HepG2 (cell line): Measurements from ENCODE around the gene ECE2. TPM values are rescaled to one million over a fixed set of nuclear protein-coding genes. Genes with fewer than 3 reads are reported as not detected.

ENCODE experiments used
- ATAC-seq: fragments of 200-7000 bp; cut with Tn5 transposase; 3 replicates; pipeline ENCODE4 v1.9.1; 2020; ENCODE audit warnings: mild to moderate bottlenecking, moderate library complexity
- BruUV-seq: library from RNA; stranded (reverse); fragments of 400-500 nt; replicated peaks from 2 replicates; lab custom pipeline; 2021; lab: Mats Ljungman, UMichigan
- CTCF ChIA-PET: fragments of 300-600 bp; formaldehyde crosslinking; extraction: SDS; loops from one replicate; lab custom pipeline; 2021; ENCODE audit warnings: low total read pairs, inconsistent platforms, low intra/inter-chr PET ratio; lab: Yijun Ruan, JAX
- POLR2A ChIA-PET: fragments of 350-600 bp; sonication (Branson Sonifier 250); formaldehyde crosslinking; loops from one replicate; lab custom pipeline; 2020; ENCODE audit warnings: antibody characterized with exemption, inconsistent platforms; lab: Yijun Ruan, JAX
- DNase-seq: peaks from one replicate; pipeline ENCODE4 v3.0.0-alpha.2; 2015; ENCODE audit warnings: low spot score
- FAIRE-seq: peaks from 3 replicates; lab custom pipeline; 2011; peaks lifted over from hg19 to GRCh38; lab: Jason Lieb, UNC
- H2AFZ ChIP-seq: one replicate; pipeline ENCODE4 v1.6.1; 2011; ENCODE audit warnings: low read length, inconsistent platforms
- H3K27ac ChIP-seq: fragments of 300-600 bp; 3 replicates; pipeline ENCODE4 v1.8.0; 2011; ENCODE audit warnings: mixed run types, mild to moderate bottlenecking, mixed read lengths, low read length, inconsistent platforms; ENCODE audit not compliant: insufficient read depth; ENCODE audit errors: extremely low read length
- H3K27me3 ChIP-seq, 2 experiments: fragments of 200-600 bp in 1 of 2; 2 replicates in 1 of 2; 3 replicates in 1 of 2; pipeline versions ENCODE4 v1.6.0 to v1.8.0; 2011; ENCODE audit warnings: low read length in 2 of 2, mild to moderate bottlenecking in 2 of 2, moderate library complexity in 2 of 2, inconsistent platforms in 1 of 2; ENCODE audit not compliant: insufficient read depth in 2 of 2, control insufficient read depth in 1 of 2
- H3K36me3 ChIP-seq, 2 experiments: fragments of 200-600 bp in 1 of 2; replicated peaks in 1 of 2; 2 replicates in 1 of 2; 3 replicates in 1 of 2; pipeline versions ENCODE4 v1.5.1 to v1.8.0; 2011; ENCODE audit warnings: low read length in 2 of 2, inconsistent platforms in 1 of 2; ENCODE audit not compliant: insufficient read depth in 2 of 2, control insufficient read depth in 1 of 2
- H3K4me1 ChIP-seq: 2 replicates; pipeline ENCODE4 v1.5.1; 2012; ENCODE audit warnings: low read length, inconsistent platforms; ENCODE audit not compliant: insufficient read depth
- H3K4me2 ChIP-seq: 2 replicates; pipeline ENCODE4 v1.6.0; 2011; ENCODE audit warnings: low read depth, low read length, inconsistent platforms
- H3K4me3 ChIP-seq, 3 experiments: fragments of 200-600 bp in 1 of 3; sonication (generic), shearing (Covaris generic) in 1 of 3; replicated peaks in 1 of 3; 2 replicates each; pipeline ENCODE4 v1.5.1; 2011 to 2016; ENCODE audit warnings: low read length in 3 of 3, inconsistent platforms in 2 of 3, low read depth in 2 of 3, mild to moderate bottlenecking in 2 of 3, control low read depth in 1 of 3, mixed read lengths in 1 of 3; ENCODE audit not compliant: insufficient read depth in 1 of 3
- H3K79me2 ChIP-seq: one replicate; pipeline ENCODE4 v1.6.1; 2011; ENCODE audit warnings: low read length, inconsistent platforms; ENCODE audit not compliant: insufficient read depth
- H3K9ac ChIP-seq: 2 replicates; pipeline ENCODE4 v1.6.0; 2011; ENCODE audit warnings: mild to moderate bottlenecking, low read depth, low read length, inconsistent platforms; ENCODE audit not compliant: insufficient read depth
- H3K9me3 ChIP-seq: 2 replicates; pipeline ENCODE4 v1.5.1; 2012; ENCODE audit warnings: mild to moderate bottlenecking, low read length
- H4K20me1 ChIP-seq: 2 replicates; pipeline ENCODE4 v1.6.0; 2011; ENCODE audit warnings: inconsistent platforms, mild to moderate bottlenecking, low read length, moderate library complexity; ENCODE audit not compliant: insufficient read depth
- AKAP8 ChIP-seq: sonication (generic); formaldehyde crosslinking; IDR thresholded peaks from 2 replicates; pipeline ENCODE4 v1.5.1; 2020; ENCODE audit warnings: mild to moderate bottlenecking, missing genetic modification reagents
- ELF1 ChIP-seq: sonication (generic); formaldehyde crosslinking; IDR thresholded peaks from 2 replicates; pipeline ENCODE4 v1.4.0; 2020; ENCODE audit warnings: missing genetic modification reagents
- MAZ ChIP-seq, 2 experiments: sonication (generic) in 1 of 2; formaldehyde crosslinking in 1 of 2; IDR thresholded peaks; 2 replicates each; pipeline versions ENCODE4 v1.5.0 to v1.6.1; 2012 to 2020; ENCODE audit warnings: low read depth in 2 of 2, mild to moderate bottlenecking in 2 of 2, borderline replicate concordance in 1 of 2, improper control_type of control experiment in 1 of 2, low read length in 1 of 2, missing genetic modification reagents in 1 of 2, moderate library complexity in 1 of 2
- MYC ChIP-seq: sonication (generic); formaldehyde crosslinking; IDR thresholded peaks from 2 replicates; pipeline ENCODE4 v1.9.0; 2021; ENCODE audit warnings: missing genetic modification reagents, borderline replicate concordance
- MYPOP ChIP-seq: sonication (generic); formaldehyde crosslinking; IDR thresholded peaks from 2 replicates; pipeline ENCODE4 v1.8.1; 2023; ENCODE audit warnings: mild to moderate bottlenecking, moderate library complexity, missing genetic modification reagents
- NFE2L1 ChIP-seq: sonication (generic); formaldehyde crosslinking; IDR thresholded peaks from 2 replicates; pipeline ENCODE4 v1.4.0; 2020; ENCODE audit warnings: missing genetic modification reagents, mild to moderate bottlenecking, borderline replicate concordance
- REPIN1 ChIP-seq: sonication (generic); formaldehyde crosslinking; IDR thresholded peaks from 2 replicates; pipeline ENCODE4 v1.8.0; 2022; ENCODE audit warnings: missing genetic modification reagents, low read depth, mild to moderate bottlenecking, borderline replicate concordance
- RNF2 ChIP-seq: fragments of 450-650 bp; conservative IDR thresholded peaks from 2 replicates; pipeline ENCODE4 v1.6.1; 2016; ENCODE audit warnings: low read depth
- SP2 ChIP-seq: sonication (generic); formaldehyde crosslinking; IDR thresholded peaks from 2 replicates; pipeline ENCODE4 v1.5.1; 2020; ENCODE audit warnings: mild to moderate bottlenecking, missing genetic modification reagents
- TEAD2 ChIP-seq: sonication (generic); formaldehyde crosslinking; IDR thresholded peaks from 2 replicates; pipeline ENCODE4 v1.9.0; 2021; ENCODE audit warnings: missing genetic modification reagents
- TEAD3 ChIP-seq: optimal IDR thresholded peaks from 2 replicates; pipeline ENCODE3; 2016; ENCODE audit warnings: borderline replicate concordance
- TFDP1 ChIP-seq: IDR thresholded peaks from 2 replicates; pipeline ENCODE4 v1.6.1; 2016; ENCODE audit warnings: missing compliant biosample characterization, missing genetic modification reagents, borderline replicate concordance
- ZMAT3 ChIP-seq: sonication (generic); formaldehyde crosslinking; conservative IDR thresholded peaks from 2 replicates; pipeline ENCODE4 v1.7.0; 2021; ENCODE audit warnings: missing genetic modification reagents
- ZNF235 ChIP-seq: sonication (generic); formaldehyde crosslinking; IDR thresholded peaks from 2 replicates; pipeline ENCODE4 v1.8.1; 2023; ENCODE audit warnings: mild to moderate bottlenecking, missing genetic modification reagents, borderline replicate concordance
- ZNF552 ChIP-seq: sonication (generic); formaldehyde crosslinking; IDR thresholded peaks from 2 replicates; pipeline ENCODE4 v1.9.0; 2022; ENCODE audit warnings: missing genetic modification reagents, mild to moderate bottlenecking, borderline replicate concordance
- ZNF768 ChIP-seq: sonication (generic); formaldehyde crosslinking; IDR thresholded peaks from 2 replicates; pipeline ENCODE4 v1.4.0; 2020; ENCODE audit warnings: missing genetic modification reagents
- ZNF83 ChIP-seq: sonication (generic); formaldehyde crosslinking; IDR thresholded peaks from 2 replicates; pipeline ENCODE4 v1.4.0; 2020; ENCODE audit warnings: missing genetic modification reagents, mild to moderate bottlenecking, borderline replicate concordance
- WGBS: methylation state at CpG from one replicate; pipeline ENCODE4 v1.1.6; 2017; ENCODE audit warnings: low lambda C conversion rate; 5-methylcytosine and 5-hydroxymethylcytosine counted together
- in situ Hi-C: cut with HindIII; loops from 2 replicates; pipeline ENCODE4 v1.10.0; 2017; ENCODE audit warnings: low pct_unique_long_range_greater_than_20kb; ENCODE audit not compliant: extremely low pct_ligation_motif_present
- intact Hi-C: fragments of 100-400 bp; cut with micrococcal nuclease; formaldehyde crosslinking; loops from one replicate; pipeline ENCODE4 v1.10.0; 2022; ENCODE audit not compliant: unreplicated experiment
- polyA plus RNA-seq, 8 experiments: library from polyadenylated mRNA; depleted of rRNA in 3 of 8; stranded (reverse) in 7 of 8; unstranded in 1 of 8; fragments of >200 nt; fragmentation: Illumina TruSeq in 4 of 8; extraction: Trizol in 4 of 8; gene quantifications; 2 replicates each; pipeline versions ENCODE4 v1.2.1 to v1.2.3, GENCODE V29; 2011 to 2016; ENCODE audit warnings: low read depth in 4 of 8, missing spikeins in 1 of 8, mixed read lengths in 1 of 8; ENCODE audit not compliant: insufficient read depth in 1 of 8
- total RNA-seq, 5 experiments: library from RNA; depleted of rRNA; stranded (reverse); fragments of >200 nt; fragmentation: Illumina TruSeq; extraction: Trizol; gene quantifications; 2 replicates each; pipeline ENCODE4 v1.2.3, GENCODE V29; 2016; ENCODE audit warnings: low read depth in 1 of 5
- TF ChIP-seq, protein P1 (sequence below): sonication (generic); formaldehyde crosslinking; IDR thresholded peaks from 2 replicates; pipeline ENCODE4 v1.4.0; 2020; ENCODE audit warnings: low read depth, mild to moderate bottlenecking, missing genetic modification reagents
- TF ChIP-seq, protein P2 (sequence below): sonication (generic); formaldehyde crosslinking; IDR thresholded peaks from 2 replicates; pipeline ENCODE4 v1.5.0; 2020; ENCODE audit warnings: missing genetic modification reagents, mild to moderate bottlenecking, borderline replicate concordance

ECE2 gene
- total and polyA plus RNA-seq, 2 of the 13 experiments (the other 11 are each of a cell fraction or from before 2014, with no cell fraction given), result not detected

GRCh38 chr3:184299488-184300377, 23.9 kb downstream of the ECE2 start:
- ChIA-PET POLR2A (no interaction called here), CTCF (no interaction called here)
- Histone ChIP-seq H3K4me1 (peaks cover 43% of the 10 kb centered on the region), H3K36me3 (peaks cover 19 to 42% of the 10 kb centered on the region in 2 experiments; a peak in 4 of 5 replicates), H2AFZ (no peak overlapping the region), H4K20me1 (no peaks in the 10 kb centered on the region), H3K4me3 (peak overlapping the region; percentile 96 to 99 (median 98)), H3K79me2 (peaks cover 25% of the 10 kb centered on the region), H3K4me2 (peak overlapping the region; percentile 86), H3K9me3 (no peaks in the 10 kb centered on the region), H3K27ac (peak overlapping the region; percentile 50), H3K9ac (peak overlapping the region; percentile 87), H3K27me3 (no peaks in the 10 kb centered on the region; a peak in 1 of 5 replicates)
- in situ Hi-C loops, result no loop called here
- DNase-seq, result no peak
- WGBS, result 26% methylated on average over 15 of the region's 29 CpGs
- TSS peak; percentile 67 for BruUV-seq
- ATAC-seq, result peak; percentile 21; the same call in 1 of the 3 replicates
- intact Hi-C loops, result loop anchor here (2.0 kb wide), 1 partner anchor 37 kb away; no protein-coding TSS in a partner anchor
- no peak for FAIRE-seq
- no peak for TF ChIP-seq ZNF235 (CRISPR knock-in tag)
- TF ChIP-seq MYC (CRISPR knock-in tag), result peak; percentile 14; the same call in 1 of the 2 replicates
- TF ChIP-seq ZNF552 (CRISPR knock-in tag), result no peak
- TF ChIP-seq MYPOP (CRISPR knock-in tag), result 0 out of 2 replicates have a peak, but pooled peaks have one; percentile 2
- TF ChIP-seq AKAP8 (CRISPR knock-in tag), result no peak
- no peak for TF ChIP-seq TFDP1 (CRISPR knock-in tag)
- TF ChIP-seq NFE2L1 (CRISPR knock-in tag), result no peak
- TF ChIP-seq REPIN1 (CRISPR knock-in tag), result no peak; the same call in 1 of the 2 replicates
- 0 out of 2 replicates have a peak, but pooled peaks have one; percentile 2 for TF ChIP-seq ZMAT3 (CRISPR knock-in tag)
- no peak for TF ChIP-seq MAZ (IDR thresholded peaks at IDR 0.05; ENCODE audit: borderline replicate concordance, low read depth, low read length)
- no peak for TF ChIP-seq MAZ (CRISPR knock-in tag; IDR thresholded peaks at IDR 0.05; ENCODE audit: low read depth)
- no peak for TF ChIP-seq ZNF83 (CRISPR knock-in tag)
- TF ChIP-seq, protein P1, sequence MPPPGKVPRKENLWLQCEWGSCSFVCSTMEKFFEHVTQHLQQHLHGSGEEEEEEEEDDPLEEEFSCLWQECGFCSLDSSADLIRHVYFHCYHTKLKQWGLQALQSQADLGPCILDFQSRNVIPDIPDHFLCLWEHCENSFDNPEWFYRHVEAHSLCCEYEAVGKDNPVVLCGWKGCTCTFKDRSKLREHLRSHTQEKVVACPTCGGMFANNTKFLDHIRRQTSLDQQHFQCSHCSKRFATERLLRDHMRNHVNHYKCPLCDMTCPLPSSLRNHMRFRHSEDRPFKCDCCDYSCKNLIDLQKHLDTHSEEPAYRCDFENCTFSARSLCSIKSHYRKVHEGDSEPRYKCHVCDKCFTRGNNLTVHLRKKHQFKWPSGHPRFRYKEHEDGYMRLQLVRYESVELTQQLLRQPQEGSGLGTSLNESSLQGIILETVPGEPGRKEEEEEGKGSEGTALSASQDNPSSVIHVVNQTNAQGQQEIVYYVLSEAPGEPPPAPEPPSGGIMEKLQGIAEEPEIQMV (CRISPR knock-in tag), result no peak
- TF ChIP-seq, protein P2, sequence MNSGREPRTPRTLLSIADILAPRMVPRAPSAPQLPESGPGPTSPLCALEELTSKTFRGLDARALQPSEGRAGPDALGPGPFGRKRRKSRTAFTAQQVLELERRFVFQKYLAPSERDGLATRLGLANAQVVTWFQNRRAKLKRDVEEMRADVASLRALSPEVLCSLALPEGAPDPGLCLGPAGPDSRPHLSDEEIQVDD (CRISPR knock-in tag), result no peak
- 0 out of 2 replicates have a peak, but pooled peaks have one; percentile 52 for TF ChIP-seq TEAD2 (CRISPR knock-in tag)
- TF ChIP-seq ZNF768 (CRISPR knock-in tag), result peak; percentile 1; the same call in 1 of the 2 replicates
- TF ChIP-seq TEAD3 (CRISPR knock-in tag), result no peak
- TF ChIP-seq RNF2, result no peak
- no peak for TF ChIP-seq ELF1 (CRISPR knock-in tag)
- TF ChIP-seq SP2, result no peak
